GM13976 (cell line): ENCODE results near the gene IRF6.

Source experiments
- DNase-seq: peaks from one replicate; pipeline ENCODE4 v3.0.0; 2012; ENCODE audit warnings: low spot score
- CTCF ChIP-seq: IDR thresholded peaks from 2 replicates; pipeline ENCODE4 v1.5.1; 2012; ENCODE audit warnings: borderline replicate concordance, mild to moderate bottlenecking; ENCODE audit not compliant: insufficient read depth; ENCODE audit errors: extremely low read depth, missing control alignments, control extremely low read depth
- in situ Hi-C: fragments of 300-500 bp; cut with MboI; formaldehyde crosslinking; loops from one replicate; pipeline ENCODE4 v1.12.0; 2022; ENCODE audit warnings: low sequenced_read_pairs, mixed read lengths, inconsistent platforms; ENCODE audit not compliant: unreplicated experiment

IRF6 gene

GRCh38 chr1:209816923-209817322 lies 11.0 kb upstream of the IRF6 start:
- no peak for DNase-seq
- in situ Hi-C loops: no loop called here
- TF ChIP-seq CTCF: no peak

GRCh38 chr1:209815931-209816341 lies 10.0 kb upstream of the IRF6 start:
- TF ChIP-seq CTCF: no peak
- in situ Hi-C loops: no loop called here
- DNase-seq: no peak

GRCh38 chr1:209815490-209815889 lies 9.5 kb upstream of the IRF6 start:
- TF ChIP-seq CTCF: no peak
- DNase-seq: no peak
- in situ Hi-C loops: no loop called here

- TF ChIP-seq CTCF: no peak
- no peak for DNase-seq
- in situ Hi-C loops: no loop called here
Observed at GRCh38 chr1:209813902-209814301, 8.0 kb upstream of the IRF6 start.

GRCh38 chr1:209810783-209811182 lies 4.8 kb upstream of the IRF6 start:
- TF ChIP-seq CTCF: no peak
- in situ Hi-C loops: no loop called here

GRCh38 chr1:209809611-209810010 lies 3.7 kb upstream of the IRF6 start:
- in situ Hi-C loops: no loop called here
- no peak for DNase-seq
- no peak for TF ChIP-seq CTCF

More at GRCh38 chr1:209810783-209811182, 4.8 kb upstream of the IRF6 start:
- DNase-seq: no peak
